Lower lobe of right lung (tissue), 2 donors: ENCODE results near the gene ARHGDIA. TPM values are rescaled to one million over a fixed set of nuclear protein-coding genes. Genes with fewer than 3 reads are reported as not detected.
A peak's percentile ranks its signal among the peaks of the same experiment; 100 is the strongest.

Experiments used
- ATAC-seq, 2 donors: fragments of 200-7000 bp; cut with Tn5 transposase; one replicate each; pipeline ENCODE4 v1.9.1; 2020 to 2022; ENCODE audit warnings: mild to moderate bottlenecking in 2 of 2, moderate library complexity in 2 of 2
- DNase-seq: peaks from one replicate; pipeline ENCODE4 v3.0.0-alpha.2; 2020
- H3K27ac ChIP-seq: fragments of 200-600 bp; one replicate; pipeline ENCODE4 v1.8.0; 2022
- H3K27me3 ChIP-seq: fragments of 200-600 bp; one replicate; pipeline ENCODE4 v1.8.0; 2022; ENCODE audit warnings: low read depth
- H3K36me3 ChIP-seq: fragments of 200-600 bp; one replicate; pipeline ENCODE4 v1.8.0; 2022; ENCODE audit warnings: mild to moderate bottlenecking
- H3K4me1 ChIP-seq: fragments of 200-600 bp; one replicate; pipeline ENCODE4 v1.8.0; 2022
- H3K4me3 ChIP-seq: fragments of 200-600 bp; one replicate; pipeline ENCODE4 v1.8.0; 2022; ENCODE audit warnings: mild to moderate bottlenecking
- H3K9me3 ChIP-seq: fragments of 200-600 bp; one replicate; pipeline ENCODE4 v1.8.0; 2022
- CTCF ChIP-seq: fragments of 200-600 bp; IDR thresholded peaks from one replicate; pipeline ENCODE4 v1.8.0; 2022; ENCODE audit warnings: antibody characterized with exemption, mild to moderate bottlenecking
- intact Hi-C: fragments of 100-400 bp; cut with DNase I; formaldehyde crosslinking; loops from one replicate; pipeline ENCODE4 v1.11.0; 2022
- total RNA-seq: library from RNA; stranded (reverse); fragmentation: NEBNext Ultra II Directional; extraction: Animal tissue kit (Norgen Biotek cat#: 25700); gene quantifications from one replicate; pipeline ENCODE4 v1.2.1, GENCODE V29; 2021
- donor health status: DM: no; HTN: yes; CAD: no; lungs with severe emphysema.

The ARHGDIA gene
- total RNA-seq, 1 donor from 2014 or later: 331 TPM

- Histone ChIP-seq H3K36me3 (peaks cover 4% of the 10 kb centered on the region), H3K9me3 (no peaks in the 10 kb centered on the region), H3K4me3 (peak overlapping the region; percentile 90), H3K27ac (peak overlapping the region; percentile 91), H3K27me3 (no peaks in the 10 kb centered on the region), H3K4me1 (peaks cover 24% of the 10 kb centered on the region)
- peak; percentile 34 to 82 for ATAC-seq
- intact Hi-C loops: no loop called here
- peak; percentile 73 for DNase-seq
- no peak for TF ChIP-seq CTCF
These were observed 38.5 kb downstream of the ARHGDIA start for GRCh38 chr17:81832608-81833159.

GRCh38 chr17:81831957-81832607, 39.1 kb downstream of the ARHGDIA start:
- DNase-seq (peak; percentile 67), ATAC-seq (peak; percentile 52 to 54)
- intact Hi-C loops: no loop called here
- H3K4me3 ChIP-seq: peak overlapping the region; percentile 90
- peak overlapping the region; percentile 91 for H3K27ac ChIP-seq
- H3K4me1 ChIP-seq: peaks cover 24% of the 10 kb centered on the region
- H3K9me3 ChIP-seq: no peaks in the 10 kb centered on the region
- no peak for TF ChIP-seq CTCF
- H3K36me3 ChIP-seq: peaks cover 4% of the 10 kb centered on the region
- H3K27me3 ChIP-seq: no peaks in the 10 kb centered on the region

- DNase-seq: no peak
- Histone ChIP-seq H3K4me1 (peaks cover 24% of the 10 kb centered on the region), H3K4me3 (peak overlapping the region; percentile 90), H3K9me3 (no peaks in the 10 kb centered on the region), H3K36me3 (peaks cover 4% of the 10 kb centered on the region), H3K27me3 (no peaks in the 10 kb centered on the region), H3K27ac (peak overlapping the region; percentile 91)
- no peak for TF ChIP-seq CTCF
- ATAC-seq: no peak
- intact Hi-C loops: no loop called here
These were observed 39.6 kb downstream of the ARHGDIA start for GRCh38 chr17:81831563-81831956.

- intact Hi-C loops: no loop called here
- no peaks in the 10 kb centered on the region for H3K9me3 ChIP-seq
- no peak overlapping the region for H3K27ac ChIP-seq
- peaks cover 4% of the 10 kb centered on the region for H3K36me3 ChIP-seq
- peaks cover 24% of the 10 kb centered on the region for H3K4me1 ChIP-seq
- no peak overlapping the region for H3K4me3 ChIP-seq
- ATAC-seq (no peak), DNase-seq (no peak)
- TF ChIP-seq CTCF: no peak
- H3K27me3 ChIP-seq: no peaks in the 10 kb centered on the region
These were observed 41.3 kb downstream of the ARHGDIA start for GRCh38 chr17:81829858-81830257.

- H3K27ac ChIP-seq: no peak overlapping the region
These were observed 42.5 kb downstream of the ARHGDIA start for GRCh38 chr17:81828656-81829055.

More at GRCh38 chr17:81828656-81829055, 42.5 kb downstream of the ARHGDIA start:
- intact Hi-C loops: no loop called here
- TF ChIP-seq CTCF: no peak
- Histone ChIP-seq H3K4me1 (peaks cover 18% of the 10 kb centered on the region), H3K36me3 (peaks cover 10% of the 10 kb centered on the region), H3K9me3 (no peaks in the 10 kb centered on the region), H3K4me3 (no peak overlapping the region), H3K27me3 (no peaks in the 10 kb centered on the region)
- DNase-seq (no peak), ATAC-seq (no peak)
